Measurements from ENCODE around the gene EPHX1.

- no peak for TF ChIP-seq EZH2 (IDR thresholded peaks at IDR 0.05; ENCODE audit: borderline replicate concordance, insufficient read depth, low read depth, low read length, poor library complexity, severe bottlenecking)
- no peak for TF ChIP-seq CTCF (IDR thresholded peaks at IDR 0.05)
Measured at GRCh38 chr1:225851805-225852204, 41.9 kb downstream of the EPHX1 start.
